ENCODE measurements around the gene C20orf96. TPM values are rescaled to one million over a fixed set of nuclear protein-coding genes. Genes with fewer than 3 reads are reported as not detected.

The C20orf96 gene
- total RNA-seq, 2 experiments from 2014 or later: 7.1 to 7.4 TPM

DNA sequence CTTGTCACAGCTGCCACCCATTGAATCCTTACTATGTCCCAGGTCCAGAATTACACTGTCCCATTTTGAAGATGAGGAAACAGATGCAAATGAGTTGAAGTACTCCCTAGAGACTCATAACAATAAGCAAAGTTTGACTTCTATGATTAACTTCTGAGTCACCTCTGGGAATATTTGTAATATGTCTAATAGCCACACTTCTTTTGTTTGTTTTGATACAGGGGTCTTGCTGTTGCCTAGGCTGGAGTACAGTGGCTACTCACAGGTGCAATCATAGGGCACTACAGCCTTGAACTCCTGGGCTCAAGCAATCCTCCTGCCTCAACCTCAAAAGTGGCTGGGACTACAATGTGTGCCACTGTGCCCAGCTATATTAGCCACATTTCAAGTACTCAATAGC lies 23.4 kb upstream of the C20orf96 start:
- intact Hi-C loops (cut with micrococcal nuclease): no loop called here
- Mint-ChIP-seq H3K36me3 (ENCODE audit: low read depth) (no peaks in the 10 kb centered on the region), H3K9me3 (no peaks in the 10 kb centered on the region), H3K4me3 (no peak overlapping the region), H3K27me3 (no peaks in the 10 kb centered on the region), H3K4me1 (ENCODE audit: low read depth) (peaks cover 15% of the 10 kb centered on the region), H3K27ac (no peak overlapping the region)
- TF ChIP-seq, protein P1, sequence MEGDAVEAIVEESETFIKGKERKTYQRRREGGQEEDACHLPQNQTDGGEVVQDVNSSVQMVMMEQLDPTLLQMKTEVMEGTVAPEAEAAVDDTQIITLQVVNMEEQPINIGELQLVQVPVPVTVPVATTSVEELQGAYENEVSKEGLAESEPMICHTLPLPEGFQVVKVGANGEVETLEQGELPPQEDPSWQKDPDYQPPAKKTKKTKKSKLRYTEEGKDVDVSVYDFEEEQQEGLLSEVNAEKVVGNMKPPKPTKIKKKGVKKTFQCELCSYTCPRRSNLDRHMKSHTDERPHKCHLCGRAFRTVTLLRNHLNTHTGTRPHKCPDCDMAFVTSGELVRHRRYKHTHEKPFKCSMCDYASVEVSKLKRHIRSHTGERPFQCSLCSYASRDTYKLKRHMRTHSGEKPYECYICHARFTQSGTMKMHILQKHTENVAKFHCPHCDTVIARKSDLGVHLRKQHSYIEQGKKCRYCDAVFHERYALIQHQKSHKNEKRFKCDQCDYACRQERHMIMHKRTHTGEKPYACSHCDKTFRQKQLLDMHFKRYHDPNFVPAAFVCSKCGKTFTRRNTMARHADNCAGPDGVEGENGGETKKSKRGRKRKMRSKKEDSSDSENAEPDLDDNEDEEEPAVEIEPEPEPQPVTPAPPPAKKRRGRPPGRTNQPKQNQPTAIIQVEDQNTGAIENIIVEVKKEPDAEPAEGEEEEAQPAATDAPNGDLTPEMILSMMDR (IDR thresholded peaks at IDR 0.05): no peak
- ATAC-seq (no peak), DNase-seq (no peak)
- CTCF ChIA-PET: interaction anchor here (4.0 kb wide), 1 partner anchor 10 kb away, joined by 16 read pairs; no protein-coding TSS in a partner anchor
- POLR2A ChIA-PET: no interaction called here

DNA sequence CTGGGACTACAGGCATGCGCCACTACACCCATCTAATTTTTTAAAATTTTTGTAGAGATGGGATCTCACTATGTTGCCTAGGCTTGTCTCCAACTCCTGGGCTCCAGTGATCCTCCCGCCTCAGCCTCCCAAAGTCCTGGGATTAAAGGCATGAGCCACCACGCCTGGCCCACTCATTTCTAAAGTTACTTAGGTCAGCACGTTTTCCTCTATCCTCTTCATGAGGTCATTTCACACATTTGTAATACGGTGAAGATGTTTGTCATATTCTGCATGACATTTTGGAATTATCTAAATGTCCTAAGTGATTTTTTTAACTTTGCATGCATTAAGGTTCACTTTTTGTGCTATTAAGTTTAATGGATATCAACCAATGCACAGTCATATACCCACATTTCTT lies 22.9 kb upstream of the C20orf96 start:
- H3K9me3 Mint-ChIP-seq: no peaks in the 10 kb centered on the region
- no peaks in the 10 kb centered on the region for H3K27me3 Mint-ChIP-seq
- ChIA-PET CTCF (interaction anchor here (1.6 to 4.0 kb wide), 2 partner anchors 10 to 17 kb away, joined by 9 to 16 read pairs; no protein-coding TSS in a partner anchor), POLR2A (no interaction called here)
- H3K27ac Mint-ChIP-seq: no peak overlapping the region
- H3K4me1 Mint-ChIP-seq (ENCODE audit: low read depth): peaks cover 15% of the 10 kb centered on the region
- TF ChIP-seq, protein P1 (IDR thresholded peaks at IDR 0.05): no peak
- intact Hi-C loops (cut with micrococcal nuclease): no loop called here
- H3K36me3 Mint-ChIP-seq (ENCODE audit: low read depth): no peaks in the 10 kb centered on the region
- DNase-seq (no peak), ATAC-seq (no peak)
- H3K4me3 Mint-ChIP-seq: no peak overlapping the region

DNA sequence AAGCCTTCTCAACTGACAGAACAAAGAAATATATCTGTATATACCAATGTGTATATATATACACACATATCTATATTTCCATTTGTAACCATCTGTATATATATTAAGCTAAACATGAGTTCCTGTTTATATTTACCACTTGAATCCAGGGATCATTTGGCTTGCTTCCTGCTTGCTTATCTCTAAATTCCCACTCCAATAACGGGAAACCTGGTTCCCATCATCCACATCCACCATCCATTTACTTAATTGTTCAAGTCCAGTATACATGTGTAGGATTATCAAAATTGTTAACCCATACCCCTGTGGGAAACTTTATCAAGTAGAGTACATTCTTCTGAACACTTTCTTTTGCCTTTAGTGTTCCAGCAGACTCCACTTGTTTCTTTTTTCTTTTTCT lies 22.3 kb upstream of the C20orf96 start:
- no peak overlapping the region for H3K27ac Mint-ChIP-seq
- no peaks in the 10 kb centered on the region for H3K36me3 Mint-ChIP-seq (ENCODE audit: low read depth)
- TF ChIP-seq, protein P1 (IDR thresholded peaks at IDR 0.05): no peak
- H3K9me3 Mint-ChIP-seq: no peaks in the 10 kb centered on the region
- DNase-seq (no peak), ATAC-seq (no peak)
- ChIA-PET POLR2A (interaction anchor here (1.1 to 1.9 kb wide), 2 partner anchors 8 to 11 kb away, joined by 3 to 8 read pairs; no protein-coding TSS in a partner anchor), CTCF (interaction anchor here (1.4 to 4.0 kb wide), 3 partner anchors 8 to 18 kb away, joined by 3 to 16 read pairs (median 9); no protein-coding TSS in a partner anchor)
- peaks cover 15% of the 10 kb centered on the region for H3K4me1 Mint-ChIP-seq (ENCODE audit: low read depth)
- no peak overlapping the region for H3K4me3 Mint-ChIP-seq
- no peaks in the 10 kb centered on the region for H3K27me3 Mint-ChIP-seq
- intact Hi-C loops (cut with micrococcal nuclease): no loop called here

DNA sequence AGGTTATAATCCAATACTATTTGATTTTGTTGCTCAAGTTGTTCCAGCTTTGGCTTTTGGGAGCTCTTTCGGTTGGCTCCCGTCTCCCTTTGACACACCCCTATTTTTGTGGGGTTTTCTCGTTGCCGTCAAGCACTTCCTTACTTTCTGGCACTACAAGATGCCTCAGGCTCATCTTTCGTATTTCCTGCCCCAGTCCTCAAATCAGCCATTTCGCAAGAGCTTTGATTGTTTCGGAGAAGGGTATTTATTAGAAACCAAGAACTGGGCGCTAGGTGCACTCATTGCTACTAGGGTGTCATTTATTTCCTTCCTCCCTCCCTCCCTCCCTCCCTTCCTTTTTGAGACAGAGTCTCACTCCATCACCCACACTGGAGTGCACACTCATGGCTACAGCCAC lies 21.5 kb upstream of the C20orf96 start:
- Mint-ChIP-seq H3K9me3 (no peaks in the 10 kb centered on the region), H3K4me3 (no peak overlapping the region), H3K27ac (no peak overlapping the region), H3K4me1 (ENCODE audit: low read depth) (peaks cover 15% of the 10 kb centered on the region), H3K36me3 (ENCODE audit: low read depth) (no peaks in the 10 kb centered on the region), H3K27me3 (no peaks in the 10 kb centered on the region)
- TF ChIP-seq, protein P1 (IDR thresholded peaks at IDR 0.05): no peak
- ChIA-PET POLR2A (interaction anchor here (1.1 to 1.9 kb wide), 2 partner anchors 9 to 11 kb away, joined by 3 to 8 read pairs; no protein-coding TSS in a partner anchor), CTCF (interaction anchor here (0.7 to 4.0 kb wide), 4 partner anchors 9 to 18 kb away, joined by 3 to 16 read pairs (median 6); no protein-coding TSS in a partner anchor)
- ATAC-seq (no peak), DNase-seq (no peak)
- intact Hi-C loops (cut with micrococcal nuclease): no loop called here

DNA sequence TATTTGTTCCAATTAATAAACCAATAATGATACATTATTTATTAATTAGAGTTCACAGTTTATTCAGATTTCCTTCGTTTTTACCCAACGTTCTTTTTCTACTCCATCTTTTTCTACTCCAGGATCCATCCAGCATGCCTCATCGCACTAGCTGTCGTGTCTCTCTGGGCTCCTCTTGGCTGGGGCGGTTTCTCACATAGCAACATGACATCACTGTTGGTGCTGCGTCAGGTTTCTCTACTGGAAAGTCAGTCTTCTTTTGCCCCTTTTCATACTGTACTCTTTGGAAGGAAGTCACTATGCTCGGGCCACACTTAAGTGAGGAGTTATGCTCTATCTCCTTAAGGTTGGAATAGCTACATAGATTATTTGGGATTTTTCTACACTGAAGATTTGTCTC lies 21.1 kb upstream of the C20orf96 start:
- Mint-ChIP-seq H3K27me3 (no peaks in the 10 kb centered on the region), H3K9me3 (no peaks in the 10 kb centered on the region), H3K4me3 (no peak overlapping the region), H3K27ac (no peak overlapping the region), H3K36me3 (ENCODE audit: low read depth) (no peaks in the 10 kb centered on the region), H3K4me1 (ENCODE audit: low read depth) (peaks cover 15% of the 10 kb centered on the region)
- intact Hi-C loops (cut with micrococcal nuclease): no loop called here
- TF ChIP-seq, protein P1 (IDR thresholded peaks at IDR 0.05): no peak
- ATAC-seq: no peak
- POLR2A ChIA-PET: interaction anchor here (1.1 to 1.9 kb wide), 2 partner anchors 9 to 12 kb away, joined by 3 to 8 read pairs; no protein-coding TSS in a partner anchor
- no peak for DNase-seq
- CTCF ChIA-PET: interaction anchor here (0.7 to 4.0 kb wide), 5 partner anchors 10 to 45 kb away, joined by 3 to 16 read pairs (median 3); no protein-coding TSS in a partner anchor

Data from activated CD8-positive, alpha-beta T cell treated with anti-CD3 and anti-CD28 coated beads for 36 hours (primary cell).